GM19099 (cell line): Measurements from ENCODE around the gene ZBTB12.
A peak's percentile ranks its signal among the peaks of the same experiment; 100 is the strongest.

ENCODE experiments used
- POLR2A ChIP-seq: IDR thresholded peaks from 3 replicates; pipeline ENCODE4 v1.6.1; 2011; ENCODE audit warnings: low read depth; ENCODE audit not compliant: insufficient read length; ENCODE audit errors: extremely low read depth

Gene ZBTB12

GRCh38 chr6:31874836-31875572, 26.9 kb downstream of the ZBTB12 start:
- TF ChIP-seq POLR2A: no peak

GRCh38 chr6:31874084-31874670, 27.7 kb downstream of the ZBTB12 start:
- no peak for TF ChIP-seq POLR2A

- no peak for TF ChIP-seq POLR2A
Measured at GRCh38 chr6:31871046-31871659, 30.7 kb downstream of the ZBTB12 start.

DNA sequence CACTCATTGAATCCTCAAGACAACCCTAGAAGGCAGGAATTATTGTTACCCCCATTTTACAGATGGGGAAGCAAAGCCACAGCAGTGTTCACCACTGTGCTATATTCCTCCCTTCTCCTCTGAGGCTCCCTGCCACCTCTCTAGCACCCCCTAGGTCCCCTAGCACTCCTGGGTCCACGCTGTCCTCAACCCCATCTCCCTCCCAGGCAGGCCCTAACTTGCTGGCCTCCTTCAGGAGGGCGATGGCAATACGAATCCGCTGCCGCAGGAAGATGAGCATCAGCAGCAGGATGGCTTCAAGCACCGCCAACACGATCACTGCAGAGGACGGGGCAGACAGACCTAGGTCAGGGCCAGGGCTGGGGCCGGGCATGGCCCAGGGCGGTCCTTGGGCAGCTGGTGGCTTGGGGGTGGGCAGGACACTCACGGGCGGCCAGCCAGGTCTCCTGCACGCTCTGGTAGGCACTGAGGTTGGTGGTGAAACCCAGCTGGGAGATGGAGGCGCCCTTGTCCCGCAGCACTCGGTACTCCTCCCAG, 31.4 kb downstream of the ZBTB12 start:
- TF ChIP-seq POLR2A: no peak

DNA sequence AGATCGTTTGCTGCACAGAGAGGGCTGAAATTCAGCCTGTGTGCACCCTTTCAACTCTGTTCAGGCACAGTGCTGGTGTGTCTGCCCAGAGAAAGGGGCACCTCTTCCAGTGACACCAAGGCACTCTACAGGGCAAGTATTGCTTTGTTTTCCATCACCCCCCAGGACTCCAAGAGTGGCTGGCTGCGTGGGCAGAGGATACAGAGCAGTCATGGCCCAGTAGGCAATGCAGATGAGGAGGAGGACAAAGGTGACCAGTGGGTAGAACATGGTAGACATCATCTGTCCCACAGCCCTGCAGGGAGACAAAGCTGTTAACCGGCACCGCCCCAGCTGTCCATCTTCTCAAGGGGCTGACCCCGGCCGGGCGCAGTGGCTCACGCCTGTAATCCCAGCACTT, 32.5 kb downstream of the ZBTB12 start:
- TF ChIP-seq POLR2A: no peak

DNA sequence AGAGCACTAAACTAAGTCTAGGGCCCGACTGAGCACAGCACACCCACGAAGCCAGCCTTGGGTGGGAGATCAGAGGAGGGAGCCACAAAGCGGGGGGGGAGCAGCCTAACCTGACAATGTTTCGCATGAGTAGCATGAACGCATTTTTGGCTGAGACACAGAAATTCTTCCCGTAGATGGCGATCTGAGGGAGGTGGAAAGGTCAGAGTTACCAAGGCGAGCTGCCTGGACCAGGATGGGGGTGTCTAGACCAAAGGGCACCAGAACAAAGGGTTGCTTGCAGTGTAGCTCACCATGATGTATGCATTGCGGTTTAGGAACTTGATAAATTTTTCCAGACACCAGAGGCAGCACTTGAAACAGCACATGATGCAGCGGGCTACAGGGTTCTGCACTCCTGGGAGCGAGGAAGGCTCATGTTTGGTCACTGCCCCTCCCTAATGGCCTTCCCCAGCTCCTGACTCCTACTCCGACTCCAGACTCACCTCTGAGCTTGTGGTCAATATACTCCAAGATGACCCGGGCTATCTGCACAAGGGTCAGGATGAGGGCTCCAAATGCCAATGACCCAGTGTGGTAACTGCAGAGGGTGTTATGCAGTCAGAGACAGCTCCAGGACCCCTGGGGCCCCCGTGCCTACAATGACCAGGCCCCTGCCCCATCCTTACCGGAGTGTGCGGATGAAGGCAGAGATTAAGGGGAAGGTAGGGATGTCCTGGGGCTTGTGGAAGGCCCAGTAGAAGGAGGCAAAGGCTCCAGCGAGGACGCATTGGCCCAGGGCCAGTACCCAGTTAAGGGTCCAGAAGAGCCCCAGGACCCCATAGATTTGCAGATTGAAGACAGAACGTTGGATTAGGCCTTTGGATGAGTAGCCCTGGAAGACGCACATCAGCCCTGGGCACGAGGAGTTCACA, 36.4 kb downstream of the ZBTB12 start:
- no peak for TF ChIP-seq POLR2A

DNA sequence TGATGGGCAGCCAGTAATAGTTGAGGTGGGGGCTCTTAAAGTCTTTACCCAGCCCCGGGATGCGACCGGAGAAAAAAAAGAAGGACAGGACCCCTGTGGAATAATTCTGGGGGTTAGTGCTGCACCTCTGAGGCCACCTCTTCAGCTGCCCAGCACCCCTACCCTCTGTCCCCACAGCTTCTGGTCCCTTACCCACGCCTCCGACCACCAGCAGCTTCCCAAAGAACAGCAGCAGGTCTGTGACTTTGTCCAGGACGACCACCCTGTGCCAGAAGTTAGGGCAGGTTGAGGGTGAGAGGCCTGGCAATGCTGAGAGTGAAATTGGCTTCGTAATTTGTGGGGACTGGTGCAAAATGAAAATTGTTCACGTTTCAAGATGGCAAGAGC, 37.1 kb downstream of the ZBTB12 start:
- no peak for TF ChIP-seq POLR2A

DNA sequence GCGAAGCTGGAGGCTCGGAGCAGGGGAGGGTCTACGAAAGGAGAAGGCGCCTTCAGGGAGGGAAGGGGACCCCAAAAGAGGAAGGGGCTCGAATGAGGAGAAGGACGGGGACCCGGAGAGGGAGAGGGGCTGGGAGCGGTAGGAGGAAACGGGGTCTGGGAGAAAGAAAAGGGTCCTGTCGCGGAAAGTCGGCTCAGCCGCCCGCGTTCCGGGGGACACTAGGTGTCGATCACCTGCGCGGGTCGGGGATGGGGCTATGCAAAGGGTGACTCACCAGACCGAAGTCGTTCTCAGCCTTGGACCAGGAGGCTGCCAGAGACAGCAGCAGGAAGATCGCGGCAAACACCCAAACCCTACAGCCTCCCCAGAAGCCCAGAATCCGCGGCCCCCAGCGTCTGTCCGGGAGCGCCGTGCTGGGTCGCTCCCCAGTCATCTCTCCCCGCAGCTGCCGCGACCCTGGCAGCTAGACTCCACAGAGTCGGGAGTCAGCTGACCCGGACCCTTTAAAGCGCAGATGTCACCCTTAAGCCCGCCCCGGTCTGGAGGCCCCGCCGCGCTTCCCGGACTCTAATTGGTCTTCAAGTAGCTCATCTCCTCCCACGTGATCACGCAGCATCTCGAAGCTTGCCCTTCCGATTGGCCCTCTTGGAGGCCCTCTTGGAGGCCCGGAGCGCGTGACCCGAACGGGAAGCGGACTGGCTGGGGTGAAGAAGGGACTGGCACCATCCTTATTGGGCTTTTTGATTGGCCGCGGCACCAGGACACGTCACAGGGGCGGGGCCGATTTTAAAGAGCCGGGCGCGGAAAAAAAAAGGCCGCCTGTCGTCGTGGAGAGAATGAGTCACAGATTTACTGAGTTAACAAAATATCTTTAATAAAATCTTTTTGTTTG, 39.3 kb downstream of the ZBTB12 start, which contains the start of gene NEU1:
NEU1 (minus strand) TSS at position 478 of the 892 bp plus-strand sequence; CDS start at position 433, 45 bp downstream.
- peak; percentile 99 for TF ChIP-seq POLR2A

- TF ChIP-seq POLR2A: no peak
Measured at GRCh38 chr6:31861919-31862343, 40.0 kb downstream of the ZBTB12 start.

- no peak for TF ChIP-seq POLR2A
Measured at GRCh38 chr6:31861150-31861549, 40.7 kb downstream of the ZBTB12 start.

DNA sequence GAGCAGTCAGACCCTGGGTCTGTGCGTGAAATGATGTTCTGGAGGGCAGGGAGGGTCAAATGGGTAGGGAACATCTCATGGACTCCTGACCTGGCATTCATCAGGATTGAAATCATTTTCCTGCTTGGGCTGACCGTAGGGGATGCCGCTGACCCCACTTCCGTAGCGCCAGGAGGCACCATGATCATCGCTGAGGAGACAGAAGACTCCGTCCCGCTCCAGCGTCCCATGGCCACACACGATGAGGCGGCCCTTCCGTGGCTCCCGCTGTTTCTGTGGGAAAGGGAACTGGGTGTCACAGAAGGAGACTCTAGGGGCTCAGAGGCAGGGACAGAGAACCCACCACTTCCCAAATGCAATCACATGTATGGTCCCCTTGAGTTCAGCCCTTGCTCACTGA, 41.5 kb downstream of the ZBTB12 start:
- no peak for TF ChIP-seq POLR2A

- no peak for TF ChIP-seq POLR2A
Measured at GRCh38 chr6:31859923-31860322, 42.0 kb downstream of the ZBTB12 start.

DNA sequence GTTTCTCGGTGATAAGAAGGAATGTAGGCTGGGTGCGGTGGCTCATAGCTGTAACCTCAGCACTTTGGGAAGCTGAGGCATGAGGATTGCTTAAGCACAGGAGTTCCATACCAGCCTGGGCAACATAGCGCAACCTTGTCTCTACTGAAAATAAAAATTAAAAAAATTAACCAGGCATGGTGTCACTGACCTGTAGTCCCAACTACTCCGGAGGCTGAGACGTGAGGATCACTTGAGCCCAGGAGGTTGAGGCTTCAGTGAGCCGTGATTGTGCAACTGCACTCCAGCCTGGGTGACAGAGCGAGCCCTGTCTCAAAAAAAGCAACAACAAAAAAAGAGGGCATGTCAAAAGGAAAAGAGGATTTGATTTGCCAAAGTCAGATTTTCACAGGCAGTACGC, 43.2 kb downstream of the ZBTB12 start:
- TF ChIP-seq POLR2A: no peak

GRCh38 chr6:31851485-31851832, 50.4 kb downstream of the ZBTB12 start:
- TF ChIP-seq POLR2A: no peak

- TF ChIP-seq POLR2A: no peak
Measured at GRCh38 chr6:31850765-31851484, 51.0 kb downstream of the ZBTB12 start.
